Measurements from ENCODE around the gene TINAGL1.

TINAGL1 gene

GRCh38 chr1:31567956-31568570 lies 8.3 kb upstream of the TINAGL1 start:
- Histone ChIP-seq H3K9me3 (ENCODE audit: control insufficient read depth in 1 of 2, low read length in 2 of 2) (no peaks in the 10 kb centered on the region), H3K9ac (ENCODE audit: low read depth in 1 of 2, low read length in 2 of 2) (no peak overlapping the region), H3K27ac (ENCODE audit: low read depth, low read length) (no peak overlapping the region), H3K27me3 (ENCODE audit: control insufficient read depth in 1 of 2, insufficient read depth in 2 of 2, low read length in 2 of 2) (no peaks in the 10 kb centered on the region), H3K4me3 (ENCODE audit: low read depth in 1 of 2, low read length in 2 of 2) (no peak overlapping the region), H3K4me1 (ENCODE audit: control insufficient read depth in 1 of 2, insufficient read depth in 2 of 2, low read length in 2 of 2) (peaks cover 13 to 14% of the 10 kb centered on the region in 2 donors), H3K36me3 (ENCODE audit: control insufficient read depth in 1 of 2, insufficient read depth in 2 of 2, low read length in 2 of 2) (no peaks in the 10 kb centered on the region)

- Histone ChIP-seq H3K4me3 (ENCODE audit: low read depth in 1 of 2, low read length in 2 of 2) (no peak overlapping the region), H3K9ac (ENCODE audit: low read depth in 1 of 2, low read length in 2 of 2) (no peak overlapping the region), H3K4me1 (ENCODE audit: control insufficient read depth in 1 of 2, insufficient read depth in 2 of 2, low read length in 2 of 2) (peaks cover 12% of the 10 kb centered on the region in 2 donors), H3K36me3 (ENCODE audit: control insufficient read depth in 1 of 2, insufficient read depth in 2 of 2, low read length in 2 of 2) (no peaks in the 10 kb centered on the region), H3K9me3 (ENCODE audit: control insufficient read depth in 1 of 2, low read length in 2 of 2) (no peaks in the 10 kb centered on the region), H3K27ac (ENCODE audit: low read depth, low read length) (no peak overlapping the region), H3K27me3 (ENCODE audit: control insufficient read depth in 1 of 2, insufficient read depth in 2 of 2, low read length in 2 of 2) (no peaks in the 10 kb centered on the region)
These were observed 7.3 kb upstream of the TINAGL1 start for GRCh38 chr1:31568895-31569595.

GRCh38 chr1:31569596-31570173 lies 6.6 kb upstream of the TINAGL1 start:
- Histone ChIP-seq H3K4me1 (ENCODE audit: control insufficient read depth in 1 of 2, insufficient read depth in 2 of 2, low read length in 2 of 2) (peaks cover 17 to 18% of the 10 kb centered on the region in 2 donors), H3K36me3 (ENCODE audit: control insufficient read depth in 1 of 2, insufficient read depth in 2 of 2, low read length in 2 of 2) (no peaks in the 10 kb centered on the region), H3K27me3 (ENCODE audit: control insufficient read depth in 1 of 2, insufficient read depth in 2 of 2, low read length in 2 of 2) (no peaks in the 10 kb centered on the region), H3K27ac (ENCODE audit: low read depth, low read length) (no peak overlapping the region), H3K4me3 (ENCODE audit: low read depth in 1 of 2, low read length in 2 of 2) (no peak overlapping the region), H3K9ac (ENCODE audit: low read depth in 1 of 2, low read length in 2 of 2) (no peak overlapping the region), H3K9me3 (ENCODE audit: control insufficient read depth in 1 of 2, low read length in 2 of 2) (no peaks in the 10 kb centered on the region)

- H3K27ac ChIP-seq (ENCODE audit: low read depth, low read length): no peak overlapping the region
These were observed 6.1 kb upstream of the TINAGL1 start for GRCh38 chr1:31570228-31570627.

GRCh38 chr1:31570906-31571305 lies 5.4 kb upstream of the TINAGL1 start:
- Histone ChIP-seq H3K27ac (ENCODE audit: low read depth, low read length) (no peak overlapping the region), H3K9ac (ENCODE audit: low read depth in 1 of 2, low read length in 2 of 2) (no peak overlapping the region), H3K9me3 (ENCODE audit: control insufficient read depth in 1 of 2, low read length in 2 of 2) (no peaks in the 10 kb centered on the region), H3K4me3 (ENCODE audit: low read depth in 1 of 2, low read length in 2 of 2) (no peak overlapping the region), H3K4me1 (ENCODE audit: control insufficient read depth in 1 of 2, insufficient read depth in 2 of 2, low read length in 2 of 2) (peaks cover 29 to 30% of the 10 kb centered on the region in 2 donors), H3K27me3 (ENCODE audit: control insufficient read depth in 1 of 2, insufficient read depth in 2 of 2, low read length in 2 of 2) (peaks cover 0 to 3% of the 10 kb centered on the region in 2 donors), H3K36me3 (ENCODE audit: control insufficient read depth in 1 of 2, insufficient read depth in 2 of 2, low read length in 2 of 2) (no peaks in the 10 kb centered on the region)

More at GRCh38 chr1:31570228-31570627, 6.1 kb upstream of the TINAGL1 start:
- H3K9me3 ChIP-seq (ENCODE audit: control insufficient read depth in 1 of 2, low read length in 2 of 2): no peaks in the 10 kb centered on the region
- H3K4me1 ChIP-seq (ENCODE audit: control insufficient read depth in 1 of 2, insufficient read depth in 2 of 2, low read length in 2 of 2): peaks cover 23% of the 10 kb centered on the region in 2 donors
- H3K4me3 ChIP-seq (ENCODE audit: low read depth in 1 of 2, low read length in 2 of 2): no peak overlapping the region
- H3K9ac ChIP-seq (ENCODE audit: low read depth in 1 of 2, low read length in 2 of 2): no peak overlapping the region
- H3K36me3 ChIP-seq (ENCODE audit: control insufficient read depth in 1 of 2, insufficient read depth in 2 of 2, low read length in 2 of 2): no peaks in the 10 kb centered on the region
- H3K27me3 ChIP-seq (ENCODE audit: control insufficient read depth in 1 of 2, insufficient read depth in 2 of 2, low read length in 2 of 2): no peaks in the 10 kb centered on the region

GRCh38 chr1:31571340-31572295 lies 4.7 kb upstream of the TINAGL1 start:
- Histone ChIP-seq H3K9me3 (ENCODE audit: control insufficient read depth in 1 of 2, low read length in 2 of 2) (no peaks in the 10 kb centered on the region), H3K4me1 (ENCODE audit: control insufficient read depth in 1 of 2, insufficient read depth in 2 of 2, low read length in 2 of 2) (peaks cover 33 to 36% of the 10 kb centered on the region in 2 donors), H3K9ac (ENCODE audit: low read depth in 1 of 2, low read length in 2 of 2) (no peak overlapping the region), H3K27me3 (ENCODE audit: control insufficient read depth in 1 of 2, insufficient read depth in 2 of 2, low read length in 2 of 2) (peaks cover 0 to 5% of the 10 kb centered on the region in 2 donors), H3K27ac (ENCODE audit: low read depth, low read length) (no peak overlapping the region), H3K4me3 (ENCODE audit: low read depth in 1 of 2, low read length in 2 of 2) (no peak overlapping the region), H3K36me3 (ENCODE audit: control insufficient read depth in 1 of 2, insufficient read depth in 2 of 2, low read length in 2 of 2) (no peaks in the 10 kb centered on the region)

GRCh38 chr1:31572323-31573104 lies 3.8 kb upstream of the TINAGL1 start:
- Histone ChIP-seq H3K27me3 (ENCODE audit: control insufficient read depth in 1 of 2, insufficient read depth in 2 of 2, low read length in 2 of 2) (peaks cover 0 to 5% of the 10 kb centered on the region in 2 donors), H3K9me3 (ENCODE audit: control insufficient read depth in 1 of 2, low read length in 2 of 2) (no peaks in the 10 kb centered on the region), H3K27ac (ENCODE audit: low read depth, low read length) (no peak overlapping the region), H3K4me1 (ENCODE audit: control insufficient read depth in 1 of 2, insufficient read depth in 2 of 2, low read length in 2 of 2) (peaks cover 33 to 38% of the 10 kb centered on the region in 2 donors), H3K36me3 (ENCODE audit: control insufficient read depth in 1 of 2, insufficient read depth in 2 of 2, low read length in 2 of 2) (no peaks in the 10 kb centered on the region), H3K4me3 (ENCODE audit: low read depth in 1 of 2, low read length in 2 of 2) (no peak overlapping the region), H3K9ac (ENCODE audit: low read depth in 1 of 2, low read length in 2 of 2) (no peak overlapping the region)

GRCh38 chr1:31573261-31573660 lies 3.1 kb upstream of the TINAGL1 start:
- peaks cover 0 to 5% of the 10 kb centered on the region in 2 donors for H3K27me3 ChIP-seq (ENCODE audit: control insufficient read depth in 1 of 2, insufficient read depth in 2 of 2, low read length in 2 of 2)
- H3K36me3 ChIP-seq (ENCODE audit: control insufficient read depth in 1 of 2, insufficient read depth in 2 of 2, low read length in 2 of 2): no peaks in the 10 kb centered on the region
- no peaks in the 10 kb centered on the region for H3K9me3 ChIP-seq (ENCODE audit: control insufficient read depth in 1 of 2, low read length in 2 of 2)
- no peak overlapping the region for H3K9ac ChIP-seq (ENCODE audit: low read depth in 1 of 2, low read length in 2 of 2)
- H3K27ac ChIP-seq (ENCODE audit: low read depth, low read length): peak overlapping the region; percentile 55
- H3K4me3 ChIP-seq (ENCODE audit: low read depth in 1 of 2, low read length in 2 of 2): no peak overlapping the region
- H3K4me1 ChIP-seq (ENCODE audit: control insufficient read depth in 1 of 2, insufficient read depth in 2 of 2, low read length in 2 of 2): peaks cover 33 to 43% of the 10 kb centered on the region in 2 donors

GRCh38 chr1:31574749-31575368 lies 1.5 kb upstream of the TINAGL1 start:
- H3K36me3 ChIP-seq (ENCODE audit: control insufficient read depth in 1 of 2, insufficient read depth in 2 of 2, low read length in 2 of 2): peaks cover 0 to 8% of the 10 kb centered on the region in 2 donors
- H3K27ac ChIP-seq (ENCODE audit: low read depth, low read length): peak overlapping the region; percentile 91
- H3K9me3 ChIP-seq (ENCODE audit: control insufficient read depth in 1 of 2, low read length in 2 of 2): no peaks in the 10 kb centered on the region
- H3K27me3 ChIP-seq (ENCODE audit: control insufficient read depth in 1 of 2, insufficient read depth in 2 of 2, low read length in 2 of 2): peaks cover 0 to 5% of the 10 kb centered on the region in 2 donors
- H3K4me3 ChIP-seq (ENCODE audit: low read depth in 1 of 2, low read length in 2 of 2): peak overlapping the region; percentile 21 to 81
- H3K4me1 ChIP-seq (ENCODE audit: control insufficient read depth in 1 of 2, insufficient read depth in 2 of 2, low read length in 2 of 2): peaks cover 39 to 52% of the 10 kb centered on the region in 2 donors
- H3K9ac ChIP-seq (ENCODE audit: low read depth in 1 of 2, low read length in 2 of 2): peak overlapping the region; percentile 55 to 89
